NOMO-1 treated with DMSO at 0.1 percent for 48 hours (cell line): ENCODE results near the gene KLK5.

Source experiments
- DNase-seq: peaks from one replicate; lab custom pipeline; 2025; ENCODE audit not compliant: unreplicated experiment; lab: John Stamatoyannopoulos, UW

The KLK5 gene

GRCh38 chr19:50894478-50895356, 58.1 kb downstream of the KLK5 start:
- DNase-seq, result no peak
